Measurements from ENCODE around the gene AAR2. TPM values are rescaled to one million over a fixed set of nuclear protein-coding genes. Genes with fewer than 3 reads are reported as not detected.
A peak's percentile ranks its signal among the peaks of the same experiment; 100 is the strongest.

The AAR2 gene
- total and polyA plus RNA-seq, 7 donors = 13.4 to 29.6 (median 20.3) TPM

DNA sequence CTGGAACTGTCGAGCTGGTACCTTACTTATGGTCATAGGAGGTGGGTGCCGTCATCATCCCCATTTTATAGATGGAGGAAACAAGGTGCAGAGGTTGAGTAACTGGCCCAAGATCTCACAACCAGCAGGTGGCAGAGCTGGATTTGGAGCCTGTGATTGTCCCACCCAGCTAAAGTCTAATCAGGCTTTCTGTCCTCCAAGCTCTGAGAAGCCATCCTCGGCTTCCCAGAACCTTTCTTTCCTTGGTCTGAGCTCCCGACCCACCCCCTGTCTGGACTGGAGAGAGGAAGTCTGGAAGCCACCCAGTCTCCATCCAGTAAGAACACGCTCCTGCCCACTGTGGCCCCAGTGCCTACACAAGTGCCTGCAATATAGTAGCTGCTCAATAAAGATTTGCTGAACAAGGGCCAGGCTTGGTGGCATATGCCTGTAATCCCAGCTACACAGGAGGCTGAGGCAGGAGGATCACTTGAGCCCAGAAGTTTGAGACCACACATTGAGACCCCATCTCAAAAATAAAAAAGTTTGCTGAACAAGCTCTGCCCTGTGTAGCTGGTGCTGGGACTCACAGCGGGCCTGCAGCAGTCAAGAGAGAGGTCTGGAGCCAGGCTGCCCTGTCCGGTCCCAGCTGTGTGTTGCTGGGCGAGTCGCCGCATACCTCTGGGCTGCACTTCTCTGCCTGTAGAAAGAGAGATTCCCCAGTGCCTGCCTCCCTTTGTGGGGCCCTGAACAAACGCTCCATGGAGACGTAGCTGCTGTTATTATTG is 37.3 kb downstream of the AAR2 start:
- H3K27ac ChIP-seq = no peak overlapping the region
- peak in 1 of 2 donors; percentile 27 for DNase-seq
- intact Hi-C loops (cut with DNase I) = loop anchor here in 1 of 2 donors (10.0 kb wide), 1 partner anchor 161 kb away; no protein-coding TSS in a partner anchor
- TF ChIP-seq, protein P1, sequence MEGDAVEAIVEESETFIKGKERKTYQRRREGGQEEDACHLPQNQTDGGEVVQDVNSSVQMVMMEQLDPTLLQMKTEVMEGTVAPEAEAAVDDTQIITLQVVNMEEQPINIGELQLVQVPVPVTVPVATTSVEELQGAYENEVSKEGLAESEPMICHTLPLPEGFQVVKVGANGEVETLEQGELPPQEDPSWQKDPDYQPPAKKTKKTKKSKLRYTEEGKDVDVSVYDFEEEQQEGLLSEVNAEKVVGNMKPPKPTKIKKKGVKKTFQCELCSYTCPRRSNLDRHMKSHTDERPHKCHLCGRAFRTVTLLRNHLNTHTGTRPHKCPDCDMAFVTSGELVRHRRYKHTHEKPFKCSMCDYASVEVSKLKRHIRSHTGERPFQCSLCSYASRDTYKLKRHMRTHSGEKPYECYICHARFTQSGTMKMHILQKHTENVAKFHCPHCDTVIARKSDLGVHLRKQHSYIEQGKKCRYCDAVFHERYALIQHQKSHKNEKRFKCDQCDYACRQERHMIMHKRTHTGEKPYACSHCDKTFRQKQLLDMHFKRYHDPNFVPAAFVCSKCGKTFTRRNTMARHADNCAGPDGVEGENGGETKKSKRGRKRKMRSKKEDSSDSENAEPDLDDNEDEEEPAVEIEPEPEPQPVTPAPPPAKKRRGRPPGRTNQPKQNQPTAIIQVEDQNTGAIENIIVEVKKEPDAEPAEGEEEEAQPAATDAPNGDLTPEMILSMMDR (IDR thresholded peaks at IDR 0.05) = peak; percentile 23
- no peaks in the 10 kb centered on the region for H3K36me3 ChIP-seq (ENCODE audit: insufficient read depth in 1 of 2, low read depth in 1 of 2)
- H3K4me3 ChIP-seq = no peak overlapping the region
- 51 to 62% (median 51%) methylated on average over 12 of the region's 12 CpGs for WGBS, 3 donors
- H3K4me1 ChIP-seq = no peaks in the 10 kb centered on the region
- no peaks in the 10 kb centered on the region for H3K9me3 ChIP-seq
- no peak for ATAC-seq
- peaks cover 0 to 32% (median 5%) of the 10 kb centered on the region in 3 donors for H3K27me3 ChIP-seq (ENCODE audit: insufficient read depth in 3 of 3, low read length in 2 of 3)

DNA sequence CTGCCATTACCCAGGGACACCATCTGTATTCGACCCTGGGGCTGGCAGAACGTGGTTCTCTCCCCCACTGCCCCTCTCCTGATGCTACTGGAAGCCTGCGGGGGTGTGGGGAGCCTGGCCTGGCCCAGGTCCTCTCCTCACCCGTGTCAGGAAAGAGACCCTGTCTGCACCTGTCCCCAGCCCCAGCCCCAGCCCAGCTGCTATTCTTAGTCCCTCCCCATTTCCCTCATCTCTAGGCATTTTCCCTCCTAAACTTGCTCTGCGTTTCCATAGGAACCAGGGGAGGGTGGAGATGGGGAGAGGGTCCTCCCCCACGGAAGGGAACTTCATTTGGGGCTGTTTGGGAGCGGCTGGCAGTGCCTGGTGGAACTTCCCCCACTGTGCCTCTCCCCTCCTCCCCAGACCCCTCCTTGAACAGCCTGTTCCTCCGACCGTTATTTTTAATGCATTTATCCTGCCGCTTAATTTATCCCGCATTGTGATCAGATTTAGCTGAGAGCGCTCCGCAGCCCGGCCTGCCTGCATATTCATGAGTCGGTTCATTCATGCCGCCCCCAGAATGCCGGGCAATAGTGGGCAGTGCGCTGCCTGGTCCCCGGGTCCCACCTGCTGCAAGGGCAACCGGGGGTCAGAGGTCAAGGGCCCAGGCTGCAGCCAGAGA is 38.0 kb downstream of the AAR2 start:
- 22 to 30% (median 23%) methylated on average over 20 of the region's 20 CpGs for WGBS, 3 donors
- intact Hi-C loops (cut with DNase I) = loop anchor here in 1 of 2 donors (10.0 kb wide), 1 partner anchor 160 kb away; no protein-coding TSS in a partner anchor

DNA sequence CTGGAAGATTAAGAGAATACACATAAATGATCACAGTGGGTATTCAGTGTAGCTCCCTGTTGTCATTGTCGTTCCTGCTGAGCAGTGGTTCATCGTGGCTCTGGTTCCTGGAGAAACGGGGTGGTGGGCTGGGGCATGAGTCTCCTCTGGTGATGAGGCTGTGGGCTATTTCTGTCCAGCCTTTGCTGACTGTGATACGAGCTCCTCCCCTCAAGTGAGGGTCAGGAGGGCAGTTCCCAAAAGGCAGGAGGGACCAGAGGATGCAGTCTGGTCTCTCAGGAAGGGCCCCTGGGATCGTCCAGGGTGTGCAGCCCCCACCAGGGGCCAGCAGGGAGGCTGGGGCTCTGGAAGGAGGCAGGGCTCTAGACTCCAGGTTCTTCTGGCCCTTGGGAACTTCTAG is 38.7 kb downstream of the AAR2 start:
- 65 to 67% (median 65%) methylated on average over 5 of the region's 5 CpGs for WGBS, 3 donors
- H3K27me3 ChIP-seq (ENCODE audit: insufficient read depth in 3 of 3, low read length in 2 of 3) = peaks cover 0 to 44% (median 5%) of the 10 kb centered on the region in 3 donors
- DNase-seq (peak in 1 of 2 donors; percentile 12), ATAC-seq (no peak)
- H3K36me3 ChIP-seq (ENCODE audit: insufficient read depth in 1 of 2, low read depth in 1 of 2) = no peaks in the 10 kb centered on the region
- no peak overlapping the region for H3K4me3 ChIP-seq
- TF ChIP-seq, protein P1 (IDR thresholded peaks at IDR 0.05) = no peak
- no peaks in the 10 kb centered on the region for H3K9me3 ChIP-seq
- intact Hi-C loops (cut with DNase I) = loop anchor here in 1 of 2 donors (10.0 kb wide), 1 partner anchor 160 kb away; no protein-coding TSS in a partner anchor
- no peak overlapping the region for H3K27ac ChIP-seq
- H3K4me1 ChIP-seq = no peaks in the 10 kb centered on the region

More for the DNA sequence above, 38.0 kb downstream of the AAR2 start:
- Histone ChIP-seq H3K36me3 (ENCODE audit: insufficient read depth in 1 of 2, low read depth in 1 of 2) (no peaks in the 10 kb centered on the region), H3K27ac (no peak overlapping the region), H3K27me3 (ENCODE audit: insufficient read depth in 3 of 3, low read length in 2 of 3) (peaks cover 0 to 39% (median 5%) of the 10 kb centered on the region in 3 donors), H3K4me3 (no peak overlapping the region), H3K9me3 (no peaks in the 10 kb centered on the region), H3K4me1 (no peaks in the 10 kb centered on the region)
- TF ChIP-seq, protein P1 (IDR thresholded peaks at IDR 0.05) = no peak
- DNase-seq (peak in 1 of 2 donors; percentile 44), ATAC-seq (no peak)

DNA sequence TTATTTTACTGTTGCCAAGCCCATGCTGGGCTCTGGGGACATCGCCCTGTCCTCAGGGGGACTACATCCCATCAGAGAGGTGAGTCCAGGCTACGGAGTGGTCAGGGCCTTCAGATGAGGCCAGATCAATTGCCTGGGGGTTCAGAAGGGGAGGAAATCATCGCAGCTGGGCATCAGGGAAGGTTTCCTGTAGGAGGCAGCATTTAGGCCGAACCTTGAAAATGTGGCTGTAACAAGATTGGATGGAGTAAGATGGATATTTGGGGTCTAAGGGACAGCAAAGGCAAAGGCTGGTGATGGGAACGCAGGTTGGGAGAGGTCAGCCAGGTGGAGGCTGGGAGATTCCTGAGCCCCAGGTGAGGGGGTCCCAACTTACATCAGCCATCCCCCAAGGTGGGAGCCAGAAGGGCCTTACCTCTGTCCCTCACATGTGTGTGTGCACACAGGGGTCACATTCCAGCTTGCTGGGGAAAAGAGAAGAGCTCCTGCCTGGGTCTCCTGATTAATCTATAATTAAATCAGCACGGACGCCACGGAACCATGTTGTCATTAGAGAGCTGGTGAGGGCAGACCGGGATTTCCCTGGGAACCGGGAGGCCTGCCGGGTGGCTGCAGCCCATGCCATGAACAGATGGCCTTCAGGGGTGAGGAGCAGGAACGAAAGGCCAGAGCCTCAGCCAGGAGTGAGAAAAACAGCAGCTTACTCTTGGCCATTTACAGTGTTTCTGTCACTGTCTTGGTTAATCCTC is 39.3 kb downstream of the AAR2 start:
- H3K27ac ChIP-seq = no peak overlapping the region
- no peak overlapping the region for H3K4me3 ChIP-seq
- 70 to 72% (median 70%) methylated on average over 12 of the region's 12 CpGs for WGBS, 3 donors
- ATAC-seq (no peak), DNase-seq (peak in 1 of 2 donors; percentile 21)
- H3K4me1 ChIP-seq = no peaks in the 10 kb centered on the region
- TF ChIP-seq, protein P1 (IDR thresholded peaks at IDR 0.05) = no peak
- H3K27me3 ChIP-seq (ENCODE audit: insufficient read depth in 3 of 3, low read length in 2 of 3) = peaks cover 0 to 44% (median 5%) of the 10 kb centered on the region in 3 donors
- H3K36me3 ChIP-seq (ENCODE audit: insufficient read depth in 1 of 2, low read depth in 1 of 2) = no peaks in the 10 kb centered on the region
- no peaks in the 10 kb centered on the region for H3K9me3 ChIP-seq
- intact Hi-C loops (cut with DNase I) = loop anchor here in 1 of 2 donors (10.0 kb wide), 1 partner anchor 159 kb away; no protein-coding TSS in a partner anchor
